Measurements from ENCODE around the gene EMX1.

EMX1 gene

DNA sequence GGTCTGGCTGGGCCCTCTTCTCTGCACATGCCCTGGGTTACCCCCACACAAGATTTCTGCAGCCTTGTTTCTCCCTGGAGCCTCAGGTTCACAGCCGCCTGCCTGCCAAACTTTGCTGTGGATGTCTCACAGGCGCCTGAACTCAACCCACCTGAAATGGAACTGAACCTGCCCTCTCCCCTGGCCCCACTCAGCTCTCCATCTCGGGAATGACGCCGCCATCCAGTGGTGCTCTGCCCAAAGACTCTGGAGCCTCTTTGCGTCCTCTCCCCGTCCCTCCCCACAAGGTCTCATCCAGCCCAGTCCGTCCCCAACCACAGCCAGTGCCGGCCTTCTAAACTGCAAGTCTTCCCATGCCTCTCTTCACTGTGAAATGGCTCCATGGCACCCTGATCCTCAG lies 29.1 kb downstream of the EMX1 start:
- Histone ChIP-seq H3K4me1 (ENCODE audit: insufficient read depth, low read length) (no peaks in the 10 kb centered on the region), H3K4me3 (ENCODE audit: low read depth in 1 of 2, low read length in 2 of 2) (no peak overlapping the region), H3K36me3 (ENCODE audit: insufficient read depth, low read length) (no peaks in the 10 kb centered on the region), H2AFZ (ENCODE audit: low read depth, low read length) (no peak overlapping the region), H3K27ac (ENCODE audit: low read length) (no peak overlapping the region), H3K4me2 (ENCODE audit: insufficient read depth, low read length) (no peak overlapping the region), H3K9ac (ENCODE audit: low read depth, low read length) (no peak overlapping the region), H3K79me2 (ENCODE audit: insufficient read depth, low read length) (no peaks in the 10 kb centered on the region), H3K9me3 (ENCODE audit: insufficient read depth, low read length, severe bottlenecking) (no peaks in the 10 kb centered on the region), H4K20me1 (ENCODE audit: insufficient read depth, low read length) (no peaks in the 10 kb centered on the region), H3K27me3 (ENCODE audit: insufficient read depth, low read length, poor library complexity) (no peaks in the 10 kb centered on the region)
- ATAC-seq (ENCODE audit: insufficient read depth, low read depth) (no peak), DNase-seq (no peak)
- TF ChIP-seq, protein P1, sequence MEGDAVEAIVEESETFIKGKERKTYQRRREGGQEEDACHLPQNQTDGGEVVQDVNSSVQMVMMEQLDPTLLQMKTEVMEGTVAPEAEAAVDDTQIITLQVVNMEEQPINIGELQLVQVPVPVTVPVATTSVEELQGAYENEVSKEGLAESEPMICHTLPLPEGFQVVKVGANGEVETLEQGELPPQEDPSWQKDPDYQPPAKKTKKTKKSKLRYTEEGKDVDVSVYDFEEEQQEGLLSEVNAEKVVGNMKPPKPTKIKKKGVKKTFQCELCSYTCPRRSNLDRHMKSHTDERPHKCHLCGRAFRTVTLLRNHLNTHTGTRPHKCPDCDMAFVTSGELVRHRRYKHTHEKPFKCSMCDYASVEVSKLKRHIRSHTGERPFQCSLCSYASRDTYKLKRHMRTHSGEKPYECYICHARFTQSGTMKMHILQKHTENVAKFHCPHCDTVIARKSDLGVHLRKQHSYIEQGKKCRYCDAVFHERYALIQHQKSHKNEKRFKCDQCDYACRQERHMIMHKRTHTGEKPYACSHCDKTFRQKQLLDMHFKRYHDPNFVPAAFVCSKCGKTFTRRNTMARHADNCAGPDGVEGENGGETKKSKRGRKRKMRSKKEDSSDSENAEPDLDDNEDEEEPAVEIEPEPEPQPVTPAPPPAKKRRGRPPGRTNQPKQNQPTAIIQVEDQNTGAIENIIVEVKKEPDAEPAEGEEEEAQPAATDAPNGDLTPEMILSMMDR (IDR thresholded peaks at IDR 0.05; ENCODE audit: borderline replicate concordance, extremely low read depth, low read length, poor library complexity, severe bottlenecking) = no peak
- no peak for TF ChIP-seq EZH2 (IDR thresholded peaks at IDR 0.05; ENCODE audit: borderline replicate concordance, low read depth, low read length, severe bottlenecking)

DNA sequence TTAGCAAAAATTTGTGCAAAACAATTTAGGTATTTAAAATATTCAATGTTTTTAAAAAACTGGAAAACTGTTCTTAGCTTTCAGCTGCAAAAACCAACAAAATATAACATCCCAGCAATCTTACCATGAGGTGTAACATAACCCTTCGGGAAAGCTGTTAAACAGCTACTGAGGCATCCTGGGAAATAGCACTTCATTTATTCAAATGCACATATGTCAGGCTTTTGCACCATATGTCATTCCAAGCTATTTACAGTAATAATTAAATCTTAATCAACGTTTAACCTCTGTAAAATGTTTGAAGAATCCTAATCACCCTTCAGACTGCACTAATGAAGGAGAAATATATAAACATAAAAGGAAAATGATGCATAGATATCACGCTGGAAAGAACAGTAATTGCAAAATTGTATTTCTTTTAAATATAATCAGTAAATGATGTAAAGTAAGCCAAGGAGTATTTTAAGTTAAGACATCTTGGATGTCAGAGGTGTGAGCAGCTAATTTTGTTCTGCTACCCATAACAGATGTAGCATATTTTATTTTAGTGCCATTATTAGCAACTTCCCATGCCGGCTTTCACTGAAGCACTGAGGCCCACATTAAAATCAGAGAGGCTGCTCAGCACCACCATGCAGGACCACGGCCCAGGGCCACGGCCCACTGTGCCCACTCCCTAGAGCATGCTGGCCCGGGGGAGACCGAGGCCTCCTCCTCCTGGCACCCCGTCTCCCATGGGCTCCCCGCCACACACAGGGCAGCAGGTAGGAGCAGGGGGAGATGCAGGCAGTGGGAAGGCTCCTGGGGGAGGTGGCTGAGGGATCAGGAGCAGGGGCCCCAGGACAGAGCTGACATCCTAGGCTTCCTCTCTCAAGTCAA lies 30.9 kb downstream of the EMX1 start:
- ATAC-seq (ENCODE audit: insufficient read depth, low read depth) = no peak
- Histone ChIP-seq H3K9ac (ENCODE audit: low read depth, low read length) (no peak overlapping the region), H3K4me2 (ENCODE audit: insufficient read depth, low read length) (no peak overlapping the region), H3K4me1 (ENCODE audit: insufficient read depth, low read length) (no peaks in the 10 kb centered on the region), H2AFZ (ENCODE audit: low read depth, low read length) (no peak overlapping the region), H3K36me3 (ENCODE audit: insufficient read depth, low read length) (no peaks in the 10 kb centered on the region), H3K27ac (ENCODE audit: low read length) (no peak overlapping the region), H3K4me3 (ENCODE audit: low read depth in 1 of 2, low read length in 2 of 2) (no peak overlapping the region), H4K20me1 (ENCODE audit: insufficient read depth, low read length) (no peaks in the 10 kb centered on the region), H3K79me2 (ENCODE audit: insufficient read depth, low read length) (no peaks in the 10 kb centered on the region), H3K9me3 (ENCODE audit: insufficient read depth, low read length, severe bottlenecking) (no peaks in the 10 kb centered on the region), H3K27me3 (ENCODE audit: insufficient read depth, low read length, poor library complexity) (no peaks in the 10 kb centered on the region)
- no peak for DNase-seq
- TF ChIP-seq, protein P1 (IDR thresholded peaks at IDR 0.05; ENCODE audit: borderline replicate concordance, extremely low read depth, low read length, poor library complexity, severe bottlenecking) = no peak
- no peak for TF ChIP-seq EZH2 (IDR thresholded peaks at IDR 0.05; ENCODE audit: borderline replicate concordance, low read depth, low read length, severe bottlenecking)

DNA sequence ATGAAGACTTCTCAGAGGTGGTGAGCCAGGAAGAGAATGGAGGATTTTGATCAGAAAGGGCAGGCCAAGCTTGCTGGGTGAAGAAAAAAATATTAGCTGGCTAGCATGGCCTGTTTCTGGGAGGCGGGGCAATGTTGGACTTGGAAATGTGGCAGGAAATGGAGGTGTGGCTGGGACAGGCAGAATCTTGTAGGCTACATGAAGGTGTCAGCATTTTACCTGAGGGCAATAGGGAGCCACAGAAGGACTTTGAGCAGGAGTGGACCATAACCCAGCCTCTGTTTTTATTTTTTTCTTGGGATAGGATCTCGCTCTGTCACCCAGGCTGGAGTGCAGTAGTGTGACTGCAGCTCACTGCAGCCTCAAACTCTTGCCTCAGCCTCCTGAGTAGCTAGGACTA lies 31.7 kb downstream of the EMX1 start:
- H4K20me1 ChIP-seq (ENCODE audit: insufficient read depth, low read length) = no peaks in the 10 kb centered on the region

More for the DNA sequence above, 31.7 kb downstream of the EMX1 start:
- no peaks in the 10 kb centered on the region for H3K27me3 ChIP-seq (ENCODE audit: insufficient read depth, low read length, poor library complexity)
- no peak overlapping the region for H3K4me3 ChIP-seq (ENCODE audit: low read depth in 1 of 2, low read length in 2 of 2)
- H2AFZ ChIP-seq (ENCODE audit: low read depth, low read length) = no peak overlapping the region
- TF ChIP-seq EZH2 (IDR thresholded peaks at IDR 0.05; ENCODE audit: borderline replicate concordance, low read depth, low read length, severe bottlenecking) = no peak
- TF ChIP-seq, protein P1 (IDR thresholded peaks at IDR 0.05; ENCODE audit: borderline replicate concordance, extremely low read depth, low read length, poor library complexity, severe bottlenecking) = no peak
- ATAC-seq (ENCODE audit: insufficient read depth, low read depth) (no peak), DNase-seq (no peak)
- no peaks in the 10 kb centered on the region for H3K36me3 ChIP-seq (ENCODE audit: insufficient read depth, low read length)
- no peaks in the 10 kb centered on the region for H3K4me1 ChIP-seq (ENCODE audit: insufficient read depth, low read length)
- H3K9ac ChIP-seq (ENCODE audit: low read depth, low read length) = no peak overlapping the region
- H3K4me2 ChIP-seq (ENCODE audit: insufficient read depth, low read length) = no peak overlapping the region
- H3K79me2 ChIP-seq (ENCODE audit: insufficient read depth, low read length) = no peaks in the 10 kb centered on the region
- no peak overlapping the region for H3K27ac ChIP-seq (ENCODE audit: low read length)
- no peaks in the 10 kb centered on the region for H3K9me3 ChIP-seq (ENCODE audit: insufficient read depth, low read length, severe bottlenecking)
